HG03135 (cell line): ENCODE results near the gene DIPK1B.
"Not testable (repeated sequence)": the region's sequence is repeated elsewhere in the genome, so short reads cannot be mapped to it uniquely, and the experiment has no call there.

Experiments used
- ATAC-seq: cut with Tn5 transposase; IDR thresholded peaks from one replicate; pipeline ENCODE4 v1.9.1; 2021; ENCODE audit warnings: mild to moderate bottlenecking, moderate library complexity; ENCODE audit not compliant: unreplicated experiment

Gene DIPK1B

DNA sequence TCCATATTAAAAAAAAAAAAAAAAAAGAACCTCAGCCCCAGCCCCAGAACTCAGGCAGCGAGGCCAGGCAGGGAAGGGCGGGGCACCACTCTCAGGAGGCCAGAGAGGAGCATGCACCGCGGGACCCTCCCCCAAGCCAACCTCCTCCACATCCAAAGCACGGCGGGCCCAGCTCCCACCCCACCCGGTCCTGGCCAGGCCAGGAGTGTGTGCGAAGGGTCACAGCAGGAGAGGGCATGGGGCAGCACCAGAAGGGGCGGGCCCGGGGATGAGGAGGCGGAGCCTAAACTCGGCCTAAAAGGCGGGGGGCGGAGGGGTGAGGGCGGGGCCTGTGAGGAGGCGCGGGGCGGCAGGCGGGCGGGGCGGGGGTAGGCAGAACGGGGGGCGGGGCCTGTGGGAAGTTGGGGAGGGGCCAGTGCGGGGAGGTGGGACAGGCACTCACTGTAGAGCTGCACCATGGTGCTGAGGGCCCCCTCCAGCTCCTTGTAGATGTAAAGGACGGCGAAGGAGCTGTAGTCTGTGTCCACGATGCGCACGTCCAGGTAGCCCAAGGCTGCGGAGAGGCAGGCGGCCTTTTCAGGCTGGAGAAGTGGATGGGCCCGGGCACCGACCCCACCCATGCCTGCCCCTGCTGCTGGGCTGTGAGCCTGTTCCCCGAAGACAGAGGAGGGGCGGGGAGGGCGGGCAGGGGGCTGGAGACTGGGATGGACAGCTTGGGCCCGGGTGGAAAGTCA lies 50.7 kb downstream of the DIPK1B start:
- ATAC-seq = no peak

DNA sequence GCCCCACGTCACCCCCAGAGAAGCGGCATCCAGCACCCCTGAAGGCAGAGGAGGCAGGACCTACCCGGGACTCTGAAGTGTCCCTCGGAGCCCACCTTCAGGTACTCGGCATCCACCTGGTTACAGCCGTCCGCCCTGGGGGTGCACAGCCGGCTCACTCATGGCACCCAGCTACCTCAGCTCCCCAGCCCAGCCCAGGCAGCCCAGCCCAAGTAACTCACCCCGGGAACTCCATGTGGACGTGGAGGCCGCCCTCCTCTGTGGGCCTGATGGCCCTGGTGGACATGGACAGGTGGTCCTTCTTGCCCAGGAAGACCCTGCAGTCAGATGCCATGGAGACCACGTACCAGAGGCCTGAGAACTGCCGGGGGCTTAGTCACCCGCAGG lies 51.3 kb downstream of the DIPK1B start:
- ATAC-seq = no peak

DNA sequence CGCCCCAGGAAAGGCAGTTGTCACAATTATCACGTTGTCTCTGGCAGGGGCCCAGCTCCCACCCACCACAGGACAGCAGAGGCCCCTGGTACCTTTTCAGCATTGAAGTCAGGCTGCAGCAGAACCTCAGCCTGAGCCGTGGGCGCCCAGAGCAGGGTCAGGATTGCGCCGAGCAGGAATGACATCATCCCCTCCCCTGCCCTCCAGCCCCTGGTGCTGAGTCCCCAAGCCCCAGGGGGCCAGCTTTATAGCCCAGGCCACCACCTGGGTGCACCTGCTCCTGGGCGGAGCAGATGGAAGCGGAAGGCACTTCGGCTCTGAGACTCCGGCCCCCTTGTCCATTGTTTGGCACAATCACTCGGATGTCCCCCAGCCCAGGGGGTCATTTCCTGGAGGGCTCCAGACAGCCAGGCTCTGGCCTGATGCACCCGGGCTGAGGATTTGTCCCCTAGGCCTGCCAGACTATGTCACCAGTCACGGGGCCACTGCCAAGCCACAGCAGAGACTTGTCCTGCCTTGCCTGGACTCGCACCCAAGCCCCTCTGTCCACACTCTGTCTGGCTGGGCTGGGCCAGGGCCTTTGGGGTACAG lies 52.0 kb downstream of the DIPK1B start, which contains the start of gene LCN15:
Gene LCN15 (minus strand): TSS at position 218 of the 591 bp plus-strand sequence. CDS start 30 bp downstream, at position 188.
- ATAC-seq = no peak

DNA sequence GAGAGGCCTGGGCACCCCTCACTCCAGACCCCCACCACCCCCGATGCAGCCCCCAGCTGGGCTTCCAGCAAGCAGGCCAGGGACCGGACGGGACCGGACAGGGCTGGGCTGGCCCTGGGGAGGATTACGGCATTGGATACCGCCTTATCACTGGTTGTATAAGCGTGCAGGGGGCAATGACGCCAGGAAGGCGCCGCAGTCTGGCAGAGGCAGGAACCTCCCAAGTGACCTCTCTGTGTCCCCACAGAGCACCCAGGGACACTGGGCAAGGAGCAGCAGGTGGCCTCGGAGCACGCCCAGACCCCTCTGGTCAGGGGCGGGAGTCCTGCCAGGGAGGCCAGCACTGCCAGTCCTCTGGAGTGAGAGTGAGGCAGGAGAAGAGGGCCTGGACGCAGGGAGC lies 52.7 kb downstream of the DIPK1B start:
- no peak for ATAC-seq

DNA sequence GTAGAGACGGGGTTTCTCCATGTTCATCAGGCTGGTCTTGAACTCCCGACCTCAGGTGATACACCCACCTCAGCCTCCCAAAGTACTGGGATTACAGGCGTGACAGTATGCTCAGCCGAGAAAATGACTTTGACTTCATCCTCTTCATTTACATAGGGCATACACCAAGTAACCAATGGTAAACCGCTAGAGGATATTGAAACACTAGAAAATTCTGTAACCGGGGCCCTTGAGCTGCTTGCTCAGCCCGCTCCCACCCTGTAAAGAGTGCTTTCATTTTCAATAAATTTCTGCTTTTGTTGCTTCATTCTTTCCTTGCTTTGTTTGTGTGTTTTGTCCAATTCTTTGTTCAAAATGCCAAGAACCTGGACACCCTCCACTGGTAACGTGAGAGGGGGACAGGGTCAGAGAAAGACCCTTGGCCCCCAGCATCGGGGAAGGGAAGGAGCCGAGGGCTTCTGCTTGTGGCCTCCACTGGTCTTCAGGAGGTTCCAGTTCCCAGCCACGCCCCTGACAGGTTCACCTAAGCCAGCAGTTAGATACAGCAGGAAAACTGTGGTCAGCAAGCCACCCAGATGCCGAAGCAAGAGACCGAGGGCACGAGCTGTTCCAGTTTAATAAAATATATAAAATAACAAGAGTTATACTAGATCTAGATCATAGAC lies 53.5 kb downstream of the DIPK1B start:
- not testable (repeated sequence) for ATAC-seq

DNA sequence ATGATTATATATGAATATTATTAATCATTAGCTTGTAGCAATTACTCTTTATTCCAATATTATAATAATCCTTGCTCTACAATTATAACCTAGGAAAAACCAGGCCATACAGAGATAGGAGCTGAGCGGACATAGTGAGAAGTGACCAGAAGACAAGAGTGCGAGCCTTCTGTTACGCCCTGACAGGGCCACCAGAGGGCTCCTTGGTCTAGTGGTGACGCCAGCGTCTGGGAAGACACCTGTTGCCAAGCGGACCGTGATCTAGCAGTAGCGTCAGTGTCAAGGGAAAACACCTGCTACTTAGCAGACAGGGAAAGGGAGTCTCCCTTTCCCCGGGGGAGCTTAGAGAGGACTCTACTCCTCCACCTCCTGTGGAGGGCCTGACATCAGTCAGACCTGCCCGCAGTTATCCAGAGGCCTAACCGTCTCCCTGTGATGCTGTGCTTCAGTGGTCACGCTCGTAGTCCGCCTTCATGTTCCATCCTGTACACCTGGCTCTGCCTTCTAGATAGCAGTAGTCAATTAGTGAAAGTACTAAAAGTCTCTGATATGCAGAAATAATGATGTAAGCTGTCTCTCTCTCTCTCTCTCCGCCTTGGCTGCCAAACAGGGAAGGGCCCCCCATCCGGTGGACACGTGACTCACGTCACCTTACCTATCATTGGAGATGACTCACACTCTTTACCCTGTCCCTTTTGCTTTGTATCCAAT lies 54.2 kb downstream of the DIPK1B start:
- not testable (repeated sequence) for ATAC-seq

DNA sequence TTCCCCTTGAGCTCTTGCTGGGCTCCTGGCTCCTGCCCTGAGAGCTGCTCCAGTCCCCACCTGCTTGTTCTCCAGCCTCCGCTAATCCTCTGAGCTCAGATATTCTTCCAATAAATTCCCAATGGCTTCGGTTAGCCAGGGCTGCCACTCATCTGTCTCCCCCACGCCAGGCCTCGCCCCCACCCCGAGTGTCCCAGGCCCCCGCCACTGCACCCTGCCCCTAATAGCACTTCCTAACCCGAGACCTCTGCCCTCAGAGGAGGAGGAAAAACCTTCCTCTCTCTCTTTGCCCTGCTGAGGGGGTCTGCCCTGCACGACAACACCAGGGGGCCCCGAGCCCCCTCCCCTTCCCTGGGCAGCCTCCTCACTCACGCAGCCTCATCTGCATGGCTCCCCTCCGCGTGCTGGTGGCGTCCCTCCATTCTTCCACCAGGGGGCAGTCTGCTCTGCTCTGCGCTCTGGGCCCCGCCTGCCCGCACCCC lies 57.4 kb downstream of the DIPK1B start:
- ATAC-seq = no peak

DNA sequence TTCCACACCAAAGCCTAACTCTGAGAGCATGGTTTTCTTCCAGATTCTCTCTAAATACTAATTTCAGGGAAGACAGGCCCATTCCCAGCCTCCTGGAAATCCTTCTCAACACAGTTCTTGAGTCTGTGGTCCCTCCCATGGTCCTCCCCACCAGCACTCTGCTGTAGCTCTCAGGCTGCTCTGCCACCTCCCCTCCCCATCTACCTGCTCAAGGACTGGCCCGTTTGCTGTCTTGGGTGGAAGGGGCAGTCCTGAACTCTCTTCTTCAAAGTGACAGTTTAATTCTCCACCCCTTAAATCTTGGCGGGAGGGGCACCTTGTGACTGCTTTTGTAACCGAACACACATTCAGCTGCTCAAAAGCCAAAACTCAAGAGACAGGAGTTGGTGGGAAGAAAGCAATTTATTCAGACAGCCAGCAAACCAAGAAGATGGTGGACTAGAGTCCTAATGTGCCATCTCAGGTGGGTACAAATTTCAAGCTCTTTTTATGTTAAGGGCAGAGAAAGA lies 59.6 kb downstream of the DIPK1B start:
- no peak for ATAC-seq

DNA sequence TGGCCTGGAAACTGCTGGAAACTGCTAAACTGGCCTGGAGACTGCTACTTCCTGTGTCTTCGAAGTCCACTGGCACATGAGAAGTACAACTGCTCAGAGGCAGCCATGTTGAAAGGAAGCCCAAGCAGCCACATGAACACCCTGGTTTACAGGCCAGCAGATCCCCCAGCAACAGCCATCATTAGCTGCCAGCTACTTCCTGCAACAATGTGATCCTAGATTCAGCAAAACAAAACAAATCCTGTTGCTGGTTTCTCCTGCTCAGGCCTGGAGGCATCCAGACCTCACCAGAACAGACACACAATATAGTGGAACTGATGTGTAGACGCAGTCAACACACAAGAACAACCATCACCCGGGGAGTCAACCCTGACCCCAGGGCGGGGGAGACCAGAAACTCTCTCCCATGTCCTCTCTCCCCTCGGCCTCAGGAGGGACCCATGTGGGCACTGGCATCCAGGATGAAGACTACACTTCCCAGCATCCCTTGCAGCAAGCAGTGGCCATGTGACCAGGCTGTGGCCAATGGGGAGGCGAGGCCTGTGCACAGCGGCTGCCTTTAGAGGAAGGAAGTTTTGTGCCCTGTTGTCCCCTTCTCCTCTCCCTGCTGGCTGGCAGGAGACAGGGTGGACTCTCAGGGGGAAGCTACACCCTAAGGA lies 61.1 kb downstream of the DIPK1B start:
- ATAC-seq = no peak
